Endothelial cell of umbilical vein (primary cell): Measurements from ENCODE around the gene RNASE8. TPM values are rescaled to one million over a fixed set of nuclear protein-coding genes. Genes with fewer than 3 reads are reported as not detected.

Source experiments
- BruUV-seq: library from RNA; stranded (reverse); fragments of 400-500 nt; replicated peaks from 2 replicates; lab custom pipeline; 2021; lab: Mats Ljungman, UMichigan
- CTCF ChIA-PET: fragments of 300-600, 350-600 bp; sonication (Branson Sonifier 250); formaldehyde crosslinking; loops from one replicate; lab custom pipeline; 2021; ENCODE audit warnings: antibody characterized with exemption, inconsistent platforms; lab: Charles Lee
- POLR2A ChIA-PET: fragments of 300-600, 350-600 bp; sonication (Branson Sonifier 250); formaldehyde crosslinking; loops from one replicate; lab custom pipeline; 2021; ENCODE audit warnings: antibody characterized with exemption, inconsistent platforms; lab: Charles Lee
- DNase-seq: peaks from one replicate; pipeline ENCODE4 v3.0.0-alpha.2; 2011; ENCODE audit warnings: low read depth, low spot score
- FAIRE-seq: peaks from 2 replicates; lab custom pipeline; 2011; peaks lifted over from hg19 to GRCh38; lab: Jason Lieb, UNC
- H2AFZ ChIP-seq: 2 replicates; pipeline ENCODE4 v1.6.0; 2012; ENCODE audit warnings: low read depth, low read length, control low read depth, inconsistent platforms
- H3K27ac ChIP-seq: 2 replicates; pipeline ENCODE4 v1.5.1; 2011; ENCODE audit warnings: low read depth, mild to moderate bottlenecking, control low read depth, low read length, moderate library complexity; ENCODE audit not compliant: insufficient read depth
- H3K27me3 ChIP-seq, 2 experiments: 2 replicates each; pipeline versions ENCODE4 v1.6.0 to v1.6.1; 2011; ENCODE audit warnings: low read length in 2 of 2, mixed read lengths in 1 of 2; ENCODE audit not compliant: control insufficient read depth in 2 of 2, insufficient read depth in 2 of 2
- H3K36me3 ChIP-seq, 2 experiments: 2 replicates in 1 of 2; 3 replicates in 1 of 2; pipeline ENCODE4 v1.5.1; 2011; ENCODE audit warnings: low read length in 2 of 2, mild to moderate bottlenecking in 1 of 2, moderate library complexity in 1 of 2; ENCODE audit not compliant: control insufficient read depth in 2 of 2, insufficient read depth in 2 of 2; ENCODE audit errors: extremely low read depth in 1 of 2
- H3K4me1 ChIP-seq: 3 replicates; pipeline ENCODE4 v1.5.1; 2011; ENCODE audit warnings: mild to moderate bottlenecking, low read length; ENCODE audit not compliant: control insufficient read depth, insufficient read depth; ENCODE audit errors: extremely low read depth
- H3K4me2 ChIP-seq: 2 replicates; pipeline ENCODE4 v1.6.1; 2011; ENCODE audit warnings: low read length, control low read depth, mixed read lengths; ENCODE audit not compliant: insufficient read depth
- H3K4me3 ChIP-seq, 3 experiments: fragments of 200-600 bp in 1 of 3; sonication (generic), shearing (Covaris generic) in 1 of 3; replicated peaks in 1 of 3; 2 replicates each; pipeline ENCODE4 v1.5.1; 2011 to 2016; ENCODE audit warnings: control low read depth in 3 of 3, low read length in 3 of 3, mild to moderate bottlenecking in 2 of 3, inconsistent platforms in 1 of 3, low read depth in 1 of 3, moderate library complexity in 1 of 3; ENCODE audit not compliant: insufficient read depth in 1 of 3
- H3K79me2 ChIP-seq: 2 replicates; pipeline ENCODE4 v1.6.0; 2012; ENCODE audit warnings: low read length, inconsistent platforms; ENCODE audit not compliant: control insufficient read depth, insufficient read depth
- H3K9ac ChIP-seq: replicated peaks from 2 replicates; pipeline ENCODE3; 2011; ENCODE audit warnings: low read length, control low read depth; ENCODE audit not compliant: insufficient read depth; ENCODE audit errors: extremely low read depth
- H3K9me1 ChIP-seq: replicated peaks from 3 replicates; pipeline ENCODE4 v1.6.0; 2011; ENCODE audit warnings: mild to moderate bottlenecking, low read length; ENCODE audit not compliant: control insufficient read depth, insufficient read depth; ENCODE audit errors: extremely low read depth
- H3K9me3 ChIP-seq: replicated peaks from 2 replicates; pipeline ENCODE4 v1.5.1; 2012; ENCODE audit warnings: low read length, inconsistent platforms; ENCODE audit not compliant: control insufficient read depth, insufficient read depth
- H4K20me1 ChIP-seq: replicated peaks from 2 replicates; pipeline ENCODE3; 2011; ENCODE audit warnings: mild to moderate bottlenecking, low read length; ENCODE audit not compliant: control insufficient read depth, insufficient read depth; ENCODE audit errors: extremely low read depth
- EZH2 ChIP-seq: IDR thresholded peaks from 2 replicates; pipeline ENCODE4 v1.6.1; 2012; ENCODE audit warnings: borderline replicate concordance, low read depth, mild to moderate bottlenecking, moderate library complexity, low read length, inconsistent platforms; ENCODE audit not compliant: severe bottlenecking
- JUN ChIP-seq: IDR thresholded peaks from 2 replicates; pipeline ENCODE4 v1.6.1; 2011; ENCODE audit warnings: borderline replicate concordance, low read depth; ENCODE audit not compliant: insufficient read length, insufficient read depth
- dilution Hi-C: fragments of 300-500 bp; cut with MboI; formaldehyde crosslinking; loops from one replicate; pipeline ENCODE4 v1.15.0; 2019; ENCODE audit warnings: low sequenced_read_pairs; ENCODE audit not compliant: extremely low pct_ligation_motif_present
- intact Hi-C: fragments of 100-400 bp; cut with micrococcal nuclease; formaldehyde crosslinking; loops from one replicate; pipeline ENCODE4 v1.10.0; 2022
- polyA plus RNA-seq, 4 experiments: library from polyadenylated mRNA; depleted of rRNA in 3 of 4; stranded (reverse) in 3 of 4; unstranded in 1 of 4; fragments of >200 nt; gene quantifications; 2 replicates each; pipeline versions ENCODE4 v1.2.1 to v1.2.3, GENCODE V29; 2011 to 2012; ENCODE audit warnings: missing spikeins in 1 of 4
- total RNA-seq: library from RNA; stranded (reverse); gene quantifications from 2 replicates; pipeline ENCODE4 v1.2.3, GENCODE V29; 2021
- TF ChIP-seq, protein P1 (sequence below), 2 donors: IDR thresholded peaks; 1 replicate in 1 of 2; 2 replicates in 1 of 2; pipeline ENCODE4 v1.5.1; 2011; ENCODE audit warnings: low read length in 2 of 2, mild to moderate bottlenecking in 2 of 2, moderate library complexity in 2 of 2, control low read depth in 1 of 2, inconsistent platforms in 1 of 2, low read depth in 1 of 2; ENCODE audit not compliant: insufficient read depth in 1 of 2; ENCODE audit errors: extremely low read depth in 1 of 2

The RNASE8 gene
- total and polyA plus RNA-seq, 2 donors (not counting 3 experiments of a cell fraction or from before 2014, with no cell fraction given): not detected

DNA sequence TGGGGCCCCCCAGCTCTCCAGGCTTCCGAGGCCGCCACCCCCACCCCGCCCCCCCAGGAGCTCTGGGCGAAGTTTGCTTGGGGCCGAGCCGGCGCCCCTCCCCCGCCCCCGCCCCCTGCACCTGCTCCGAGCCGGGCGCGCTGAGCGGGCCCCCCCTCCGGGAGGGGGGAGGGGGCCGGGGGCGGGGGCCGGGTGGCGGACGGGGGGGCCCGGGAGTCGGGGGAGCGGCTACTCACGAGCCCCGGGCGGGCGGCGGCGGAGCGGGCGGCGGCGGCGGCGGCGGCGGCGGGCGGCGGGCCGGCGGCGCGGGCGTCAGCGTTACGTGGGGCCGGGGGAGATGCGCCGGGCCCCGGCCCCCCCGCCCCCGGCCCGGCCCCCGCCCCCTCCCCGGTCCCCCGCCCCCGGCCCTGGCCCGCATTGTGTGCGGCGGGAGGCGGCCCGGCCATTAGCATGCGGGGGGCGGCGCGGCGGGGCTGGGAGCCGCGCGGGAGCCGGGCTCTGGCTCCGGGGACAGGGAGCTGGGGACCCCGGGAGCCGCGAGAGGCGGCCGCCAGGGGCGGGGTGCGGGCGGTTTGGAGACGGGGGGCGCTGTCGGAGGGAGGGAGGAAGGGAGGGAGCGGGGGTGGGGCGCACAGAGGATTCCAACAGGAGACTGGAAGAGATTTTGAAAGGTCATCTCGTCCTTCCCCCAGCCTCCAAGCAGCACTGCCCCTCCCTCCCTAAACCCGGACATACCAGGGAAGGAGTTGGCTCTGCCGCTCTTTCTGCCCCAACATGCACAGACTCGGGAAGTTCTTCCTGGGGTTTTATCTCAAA lies 40.7 kb downstream of the RNASE8 start, which contains the start of gene ZNF219:
Gene ZNF219 (minus strand): TSS at position 580 of the 816 bp plus-strand sequence. CDS start 5,064 bp downstream, outside the sequence.
- Histone ChIP-seq H3K27me3 (peaks cover 12 to 26% of the 10 kb centered on the region in 2 experiments), H3K9me1 (no peaks in the 10 kb centered on the region), H4K20me1 (no peaks in the 10 kb centered on the region), H3K9me3 (no peaks in the 10 kb centered on the region), H3K9ac (peak within 1 kb of the TSS; percentile 12), H3K27ac (no peak within 1 kb of the TSS), H3K4me1 (peaks cover 15% of the 10 kb centered on the region), H3K4me3 (peak within 1 kb of the TSS; percentile 46 to 72 (median 58)), H3K36me3 (no peaks in the 10 kb centered on the region), H3K79me2 (no peaks in the 10 kb centered on the region), H2AFZ (peak within 1 kb of the TSS; percentile 56), H3K4me2 (peak within 1 kb of the TSS; percentile 77)
- intact Hi-C loops (no loop called here), dilution Hi-C loops (no loop called here)
- BruUV-seq: no TSS peak
- CTCF ChIA-PET: interaction anchor here (1.1 to 6.9 kb wide), 4 partner anchors 12 to 84 kb away, joined by 3 to 131 read pairs (median 6); partner anchors contain the start of gene ARHGEF40
- DNase-seq: peak; percentile 39
- POLR2A ChIA-PET: no interaction called here
- peak; percentile 43 for FAIRE-seq
- TF ChIP-seq JUN: no peak
- peak; percentile 72 for TF ChIP-seq EZH2
- TF ChIP-seq, protein P1, sequence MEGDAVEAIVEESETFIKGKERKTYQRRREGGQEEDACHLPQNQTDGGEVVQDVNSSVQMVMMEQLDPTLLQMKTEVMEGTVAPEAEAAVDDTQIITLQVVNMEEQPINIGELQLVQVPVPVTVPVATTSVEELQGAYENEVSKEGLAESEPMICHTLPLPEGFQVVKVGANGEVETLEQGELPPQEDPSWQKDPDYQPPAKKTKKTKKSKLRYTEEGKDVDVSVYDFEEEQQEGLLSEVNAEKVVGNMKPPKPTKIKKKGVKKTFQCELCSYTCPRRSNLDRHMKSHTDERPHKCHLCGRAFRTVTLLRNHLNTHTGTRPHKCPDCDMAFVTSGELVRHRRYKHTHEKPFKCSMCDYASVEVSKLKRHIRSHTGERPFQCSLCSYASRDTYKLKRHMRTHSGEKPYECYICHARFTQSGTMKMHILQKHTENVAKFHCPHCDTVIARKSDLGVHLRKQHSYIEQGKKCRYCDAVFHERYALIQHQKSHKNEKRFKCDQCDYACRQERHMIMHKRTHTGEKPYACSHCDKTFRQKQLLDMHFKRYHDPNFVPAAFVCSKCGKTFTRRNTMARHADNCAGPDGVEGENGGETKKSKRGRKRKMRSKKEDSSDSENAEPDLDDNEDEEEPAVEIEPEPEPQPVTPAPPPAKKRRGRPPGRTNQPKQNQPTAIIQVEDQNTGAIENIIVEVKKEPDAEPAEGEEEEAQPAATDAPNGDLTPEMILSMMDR (IDR thresholded peaks at IDR 0.05; ENCODE audit: extremely low read depth in 1 of 2, insufficient read depth in 1 of 2, low read depth in 1 of 2, low read length in 2 of 2): no peak
